ENCODE measurements around the gene OR1A2. TPM values are rescaled to one million over a fixed set of nuclear protein-coding genes. Genes with fewer than 3 reads are reported as not detected.

OR1A2 gene
- total RNA-seq, 1 experiment from 2014 or later = not detected

- BruUV-seq (replicated peaks) = no TSS peak
- POLR2A ChIA-PET = no interaction called here
Observed at GRCh38 chr17:3208484-3208883, 11.2 kb downstream of the OR1A2 start.

GRCh38 chr17:3213001-3213400, 15.7 kb downstream of the OR1A2 start:
- intact Hi-C loops (cut with micrococcal nuclease) = no loop called here
- no peaks in the 10 kb centered on the region for H3K36me3 ChIP-seq (ENCODE audit: control insufficient read depth in 1 of 2, insufficient read depth in 2 of 2, low read length in 2 of 2)
- POLR2A ChIA-PET = no interaction called here
- H4K20me1 ChIP-seq (ENCODE audit: insufficient read depth) = no peaks in the 10 kb centered on the region
- BruUV-seq (replicated peaks) = no TSS peak
- RAD21 ChIA-PET (ENCODE audit: low non-redundant PET in 1 of 2, low total read pairs in 2 of 2, uncharacterized antibody in 2 of 2, unreplicated experiment in 2 of 2) = no interaction called here
- H3K9me2 ChIP-seq (ENCODE audit: insufficient read depth) = no peaks in the 10 kb centered on the region
- no peaks in the 10 kb centered on the region for H3K4me1 ChIP-seq (ENCODE audit: control insufficient read depth in 1 of 2, insufficient read depth in 2 of 2, low read length in 2 of 2)
- H2AFZ ChIP-seq (ENCODE audit: low read depth, low read length, poor library complexity, severe bottlenecking) = no peak overlapping the region
- H3K27ac ChIP-seq (ENCODE audit: low read depth, low read length) = no peak overlapping the region
- no peaks in the 10 kb centered on the region for H3K9me3 ChIP-seq (ENCODE audit: control insufficient read depth in 1 of 2, insufficient read depth in 1 of 2, low read depth in 1 of 2, low read length in 2 of 2)
- no peak for ATAC-seq
- H3K79me2 ChIP-seq (ENCODE audit: insufficient read depth, low read length) = no peaks in the 10 kb centered on the region
- CTCF ChIA-PET = no interaction called here
- H3K4me3 ChIP-seq (replicated peaks in 1 of 2; ENCODE audit: low read depth in 1 of 2, low read length in 2 of 2) = no peak overlapping the region
- H3K4me2 ChIP-seq (ENCODE audit: low read length) = no peak overlapping the region
- no peak for DNase-seq (ENCODE audit: low read depth, low spot score)
- peaks cover 18% of the 10 kb centered on the region; the same call in 1 of the 2 replicates for H3K27me3 ChIP-seq (ENCODE audit: insufficient read depth, low read length)
- no peak overlapping the region for H3K9ac ChIP-seq (ENCODE audit: low read length)
- TF ChIP-seq SRF (IDR thresholded peaks at IDR 0.05; ENCODE audit: low read depth) (no peak), ATF3 (IDR thresholded peaks at IDR 0.05) (no peak), EGR1 (IDR thresholded peaks at IDR 0.05; ENCODE audit: low read depth) (no peak), SP1 (IDR thresholded peaks at IDR 0.05; ENCODE audit: low read depth) (no peak), CEBPB (IDR thresholded peaks at IDR 0.05; ENCODE audit: low read depth) (no peak), JUND (IDR thresholded peaks at IDR 0.05) (no peak), SIN3A (IDR thresholded peaks at IDR 0.05; ENCODE audit: low read depth) (no peak), EZH2phosphoT487 (IDR thresholded peaks at IDR 0.05; ENCODE audit: borderline replicate concordance) (no peak), CTCF (IDR thresholded peaks at IDR 0.05 in 2 of 3, conservative IDR thresholded peaks at IDR 0.05 in 1 of 3; ENCODE audit: borderline replicate concordance in 1 of 3, insufficient read depth in 1 of 3, low read depth in 2 of 3, low read length in 2 of 3) (no peak), CBX3 (IDR thresholded peaks at IDR 0.05; ENCODE audit: low read depth) (no peak), RAD21 (IDR thresholded peaks at IDR 0.05; ENCODE audit: low read depth) (no peak), FOSL1 (IDR thresholded peaks at IDR 0.05; ENCODE audit: low read depth) (no peak), ELF1 (IDR thresholded peaks at IDR 0.05; ENCODE audit: borderline replicate concordance, low read depth) (no peak)
- TF ChIP-seq, protein P1, sequence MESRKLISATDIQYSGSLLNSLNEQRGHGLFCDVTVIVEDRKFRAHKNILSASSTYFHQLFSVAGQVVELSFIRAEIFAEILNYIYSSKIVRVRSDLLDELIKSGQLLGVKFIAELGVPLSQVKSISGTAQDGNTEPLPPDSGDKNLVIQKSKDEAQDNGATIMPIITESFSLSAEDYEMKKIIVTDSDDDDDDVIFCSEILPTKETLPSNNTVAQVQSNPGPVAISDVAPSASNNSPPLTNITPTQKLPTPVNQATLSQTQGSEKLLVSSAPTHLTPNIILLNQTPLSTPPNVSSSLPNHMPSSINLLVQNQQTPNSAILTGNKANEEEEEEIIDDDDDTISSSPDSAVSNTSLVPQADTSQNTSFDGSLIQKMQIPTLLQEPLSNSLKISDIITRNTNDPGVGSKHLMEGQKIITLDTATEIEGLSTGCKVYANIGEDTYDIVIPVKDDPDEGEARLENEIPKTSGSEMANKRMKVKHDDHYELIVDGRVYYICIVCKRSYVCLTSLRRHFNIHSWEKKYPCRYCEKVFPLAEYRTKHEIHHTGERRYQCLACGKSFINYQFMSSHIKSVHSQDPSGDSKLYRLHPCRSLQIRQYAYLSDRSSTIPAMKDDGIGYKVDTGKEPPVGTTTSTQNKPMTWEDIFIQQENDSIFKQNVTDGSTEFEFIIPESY (IDR thresholded peaks at IDR 0.05; ENCODE audit: extremely low read depth, insufficient replicate concordance, low read length) = no peak

More at GRCh38 chr17:3208484-3208883, 11.2 kb downstream of the OR1A2 start:
- Histone ChIP-seq H3K9ac (ENCODE audit: low read length) (no peak overlapping the region), H3K27ac (ENCODE audit: low read depth, low read length) (no peak overlapping the region), H3K4me2 (ENCODE audit: low read length) (no peak overlapping the region), H3K9me2 (ENCODE audit: insufficient read depth) (no peaks in the 10 kb centered on the region), H4K20me1 (ENCODE audit: insufficient read depth) (no peaks in the 10 kb centered on the region), H3K36me3 (ENCODE audit: control insufficient read depth in 1 of 2, insufficient read depth in 2 of 2, low read length in 2 of 2) (no peaks in the 10 kb centered on the region), H3K79me2 (ENCODE audit: insufficient read depth, low read length) (no peaks in the 10 kb centered on the region), H3K9me3 (ENCODE audit: control insufficient read depth in 1 of 2, insufficient read depth in 1 of 2, low read depth in 1 of 2, low read length in 2 of 2) (no peaks in the 10 kb centered on the region), H2AFZ (ENCODE audit: low read depth, low read length, poor library complexity, severe bottlenecking) (no peak overlapping the region), H3K27me3 (ENCODE audit: insufficient read depth, low read length) (peaks cover 39% of the 10 kb centered on the region), H3K4me1 (ENCODE audit: control insufficient read depth in 1 of 2, insufficient read depth in 2 of 2, low read length in 2 of 2) (no peaks in the 10 kb centered on the region), H3K4me3 (replicated peaks in 1 of 2; ENCODE audit: low read depth in 1 of 2, low read length in 2 of 2) (no peak overlapping the region)
- no peak for TF ChIP-seq ATF3 (IDR thresholded peaks at IDR 0.05)
- TF ChIP-seq POLR2AphosphoS5 (IDR thresholded peaks at IDR 0.05; ENCODE audit: low read depth, low read length) = no peak
- TF ChIP-seq JUND (IDR thresholded peaks at IDR 0.05) = no peak
- TF ChIP-seq SIN3A (IDR thresholded peaks at IDR 0.05; ENCODE audit: low read depth) = no peak
- no peak for TF ChIP-seq ELF1 (IDR thresholded peaks at IDR 0.05; ENCODE audit: borderline replicate concordance, low read depth)
- TF ChIP-seq ZNF274 (IDR thresholded peaks at IDR 0.05; ENCODE audit: low read depth, low read length) = no peak
- TF ChIP-seq EZH2phosphoT487 (IDR thresholded peaks at IDR 0.05; ENCODE audit: borderline replicate concordance) = no peak
- no peak for TF ChIP-seq FOSL1 (IDR thresholded peaks at IDR 0.05; ENCODE audit: low read depth)
- no peak for TF ChIP-seq SP1 (IDR thresholded peaks at IDR 0.05; ENCODE audit: low read depth)
- no peak for TF ChIP-seq EZH2 (IDR thresholded peaks at IDR 0.05)
- TF ChIP-seq YY1 (IDR thresholded peaks at IDR 0.05; ENCODE audit: extremely low read depth, insufficient replicate concordance, low read depth, low read length) = no peak
- TF ChIP-seq SRF (IDR thresholded peaks at IDR 0.05; ENCODE audit: low read depth) = no peak
- ChIA-PET CTCF (no interaction called here), RAD21 (ENCODE audit: low non-redundant PET in 1 of 2, low total read pairs in 2 of 2, uncharacterized antibody in 2 of 2, unreplicated experiment in 2 of 2) (no interaction called here)
- DNase-seq (ENCODE audit: low read depth, low spot score) = no peak
- intact Hi-C loops (cut with micrococcal nuclease) = no loop called here
- no peak for ATAC-seq
